A673 (cell line): ENCODE data around the gene MIPOL1. TPM values are rescaled to one million over a fixed set of nuclear protein-coding genes. Genes with fewer than 3 reads are reported as not detected.

Experiments
- BruUV-seq: library from RNA; stranded (reverse); fragments of 400-500 nt; replicated peaks from 2 replicates; lab custom pipeline; 2021; lab: Mats Ljungman, UMichigan
- CTCF ChIA-PET: fragments of 300-600 bp; sonication (Branson Sonifier 250); formaldehyde crosslinking; loops from one replicate; lab custom pipeline; 2022; ENCODE audit warnings: antibody characterized with exemption; lab: Charles Lee
- POLR2A ChIA-PET: fragments of 300-600 bp; sonication (Branson Sonifier 250); formaldehyde crosslinking; loops from one replicate; lab custom pipeline; 2022; ENCODE audit warnings: antibody characterized with exemption; ENCODE audit not compliant: low non-redundant PET; lab: Charles Lee
- DNase-seq: peaks from one replicate; pipeline ENCODE4 v3.0.0-alpha.2; 2015; ENCODE audit warnings: low spot score
- H3K27ac ChIP-seq: fragments of 200-600 bp; sonication (generic); 2 replicates; pipeline ENCODE4 v1.5.1; 2016; ENCODE audit warnings: mixed run types, low read depth, mild to moderate bottlenecking, mixed read lengths, antibody characterized with exemption, low read length; ENCODE audit not compliant: poor library complexity, severe bottlenecking
- H3K27me3 ChIP-seq: fragments of 200-600 bp; sonication (generic); replicated peaks from 2 replicates; pipeline ENCODE4 v1.6.1; 2017; ENCODE audit warnings: mixed run types, low read depth, mild to moderate bottlenecking, mixed read lengths, antibody characterized with exemption, low read length; ENCODE audit not compliant: insufficient read depth, poor library complexity
- H3K36me3 ChIP-seq: fragments of 200-600 bp; sonication (generic); 2 replicates; pipeline ENCODE4 v1.6.1; 2016; ENCODE audit warnings: mixed run types, mild to moderate bottlenecking, mixed read lengths, antibody characterized with exemption, low read length; ENCODE audit not compliant: insufficient read depth, poor library complexity, severe bottlenecking
- H3K4me1 ChIP-seq: fragments of 200-600 bp; sonication (generic); 2 replicates; pipeline ENCODE4 v1.6.1; 2017; ENCODE audit warnings: mixed run types, mild to moderate bottlenecking, mixed read lengths, antibody characterized with exemption, low read length; ENCODE audit not compliant: insufficient read depth, poor library complexity, severe bottlenecking
- H3K4me3 ChIP-seq: fragments of 200-600 bp; sonication (generic); 2 replicates; pipeline ENCODE4 v1.5.1; 2016; ENCODE audit warnings: low read depth, mixed run types, mild to moderate bottlenecking, mixed read lengths, low read length; ENCODE audit not compliant: poor library complexity, severe bottlenecking
- H3K9me3 ChIP-seq: fragments of 200-600 bp; sonication (generic); 2 replicates; pipeline ENCODE4 v1.6.1; 2016; ENCODE audit warnings: mixed run types, low read depth, mild to moderate bottlenecking, mixed read lengths, antibody characterized with exemption, low read length; ENCODE audit not compliant: poor library complexity, severe bottlenecking
- EZH2 ChIP-seq: fragments of 200-600 bp; sonication (generic); IDR thresholded peaks from 2 replicates; pipeline ENCODE4 v1.6.1; 2017; ENCODE audit warnings: borderline replicate concordance, low read depth, mild to moderate bottlenecking, mixed read lengths, antibody characterized with exemption, low read length; ENCODE audit not compliant: poor library complexity, severe bottlenecking
- intact Hi-C: fragments of 100-400 bp; cut with micrococcal nuclease; formaldehyde crosslinking; loops from one replicate; pipeline ENCODE4 v1.10.0; 2022; ENCODE audit not compliant: unreplicated experiment
- total RNA-seq: library from RNA; stranded (reverse); gene quantifications from 2 replicates; pipeline ENCODE4 v1.2.3, GENCODE V29; 2021
- TF ChIP-seq, protein P1 (sequence below): fragments of 300-800, 200-600 bp; sonication (generic); conservative IDR thresholded peaks from 2 replicates; pipeline ENCODE4 v1.5.1; 2017; ENCODE audit warnings: low read depth, mild to moderate bottlenecking, antibody characterized with exemption, low read length, moderate library complexity, mixed read lengths

MIPOL1 gene
- total RNA-seq, 1 experiment from 2014 or later, result 15.0 TPM

- ChIA-PET POLR2A (no interaction called here), CTCF (no interaction called here)
- intact Hi-C loops, result loop anchor here (2.0 to 10.0 kb wide), 2 partner anchors 457 to 627 kb away; no protein-coding TSS in a partner anchor
- no peak overlapping the region for H3K4me3 ChIP-seq
- H3K27ac ChIP-seq, result no peak overlapping the region
- H3K4me1 ChIP-seq, result peaks cover 5% of the 10 kb centered on the region
- no peaks in the 10 kb centered on the region for H3K27me3 ChIP-seq
- H3K36me3 ChIP-seq, result no peaks in the 10 kb centered on the region
- no peaks in the 10 kb centered on the region for H3K9me3 ChIP-seq
- no TSS peak for BruUV-seq
- TF ChIP-seq, protein P1, sequence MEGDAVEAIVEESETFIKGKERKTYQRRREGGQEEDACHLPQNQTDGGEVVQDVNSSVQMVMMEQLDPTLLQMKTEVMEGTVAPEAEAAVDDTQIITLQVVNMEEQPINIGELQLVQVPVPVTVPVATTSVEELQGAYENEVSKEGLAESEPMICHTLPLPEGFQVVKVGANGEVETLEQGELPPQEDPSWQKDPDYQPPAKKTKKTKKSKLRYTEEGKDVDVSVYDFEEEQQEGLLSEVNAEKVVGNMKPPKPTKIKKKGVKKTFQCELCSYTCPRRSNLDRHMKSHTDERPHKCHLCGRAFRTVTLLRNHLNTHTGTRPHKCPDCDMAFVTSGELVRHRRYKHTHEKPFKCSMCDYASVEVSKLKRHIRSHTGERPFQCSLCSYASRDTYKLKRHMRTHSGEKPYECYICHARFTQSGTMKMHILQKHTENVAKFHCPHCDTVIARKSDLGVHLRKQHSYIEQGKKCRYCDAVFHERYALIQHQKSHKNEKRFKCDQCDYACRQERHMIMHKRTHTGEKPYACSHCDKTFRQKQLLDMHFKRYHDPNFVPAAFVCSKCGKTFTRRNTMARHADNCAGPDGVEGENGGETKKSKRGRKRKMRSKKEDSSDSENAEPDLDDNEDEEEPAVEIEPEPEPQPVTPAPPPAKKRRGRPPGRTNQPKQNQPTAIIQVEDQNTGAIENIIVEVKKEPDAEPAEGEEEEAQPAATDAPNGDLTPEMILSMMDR, result no peak
- TF ChIP-seq EZH2, result no peak
- no peak for DNase-seq
These were observed 50.2 kb downstream of the MIPOL1 start for GRCh38 chr14:37247791-37248461.

GRCh38 chr14:37251775-37252174 lies 54.0 kb downstream of the MIPOL1 start:
- DNase-seq, result no peak
- CTCF ChIA-PET, result interaction anchor here (0.6 kb wide), 1 partner anchor 1746 kb away, joined by 4 read pairs; no protein-coding TSS in a partner anchor
- TF ChIP-seq, protein P1, result no peak; the same call in 1 of the 2 replicates
- TF ChIP-seq EZH2, result no peak
- Histone ChIP-seq H3K27ac (no peak overlapping the region), H3K36me3 (no peaks in the 10 kb centered on the region), H3K27me3 (no peaks in the 10 kb centered on the region), H3K4me3 (no peak overlapping the region), H3K4me1 (peaks cover 26% of the 10 kb centered on the region), H3K9me3 (no peaks in the 10 kb centered on the region)
- BruUV-seq, result no TSS peak
- POLR2A ChIA-PET, result interaction anchor here (0.7 kb wide), 1 partner anchor 134 kb away, joined by 4 read pairs; no protein-coding TSS in a partner anchor
- intact Hi-C loops, result no loop called here

DNA sequence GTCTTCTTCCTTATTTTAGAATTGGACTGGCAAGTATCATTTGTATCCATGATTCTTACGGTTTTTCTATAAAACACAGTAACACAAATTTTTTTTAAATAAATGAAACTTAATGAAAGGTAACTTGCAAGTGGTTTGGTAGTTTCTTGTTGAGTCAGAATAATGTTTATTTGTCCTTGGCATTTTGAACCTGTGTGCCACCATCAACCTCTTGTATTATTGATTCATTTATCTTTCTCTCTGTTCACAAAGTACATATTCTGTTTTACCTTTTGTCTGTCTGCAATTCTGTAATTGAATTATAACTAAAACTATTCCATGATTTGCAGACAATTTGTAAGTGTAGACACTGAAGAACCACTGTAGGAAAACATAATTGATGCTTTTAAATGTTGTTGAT lies 54.7 kb downstream of the MIPOL1 start:
- CTCF ChIA-PET, result interaction anchor here (0.6 kb wide), 1 partner anchor 1745 kb away, joined by 4 read pairs; no protein-coding TSS in a partner anchor
- Histone ChIP-seq H3K9me3 (no peaks in the 10 kb centered on the region), H3K4me1 (peaks cover 30% of the 10 kb centered on the region), H3K36me3 (no peaks in the 10 kb centered on the region), H3K4me3 (no peak overlapping the region), H3K27me3 (no peaks in the 10 kb centered on the region), H3K27ac (no peak overlapping the region)
- DNase-seq, result no peak
- POLR2A ChIA-PET, result interaction anchor here (0.7 kb wide), 1 partner anchor 135 kb away, joined by 4 read pairs; no protein-coding TSS in a partner anchor
- intact Hi-C loops, result no loop called here
- no TSS peak for BruUV-seq
- TF ChIP-seq, protein P1, result no peak
- no peak for TF ChIP-seq EZH2
